ENCODE data around the gene UGGT2. TPM values are rescaled to one million over a fixed set of nuclear protein-coding genes. Genes with fewer than 3 reads are reported as not detected.
"Not testable (repeated sequence)": the region's sequence is repeated elsewhere in the genome, so short reads cannot be mapped to it uniquely, and the experiment has no call there.

The UGGT2 gene
- total RNA-seq, 4 donors from 2014 or later = 57.9 to 159 (median 71.5) TPM

DNA sequence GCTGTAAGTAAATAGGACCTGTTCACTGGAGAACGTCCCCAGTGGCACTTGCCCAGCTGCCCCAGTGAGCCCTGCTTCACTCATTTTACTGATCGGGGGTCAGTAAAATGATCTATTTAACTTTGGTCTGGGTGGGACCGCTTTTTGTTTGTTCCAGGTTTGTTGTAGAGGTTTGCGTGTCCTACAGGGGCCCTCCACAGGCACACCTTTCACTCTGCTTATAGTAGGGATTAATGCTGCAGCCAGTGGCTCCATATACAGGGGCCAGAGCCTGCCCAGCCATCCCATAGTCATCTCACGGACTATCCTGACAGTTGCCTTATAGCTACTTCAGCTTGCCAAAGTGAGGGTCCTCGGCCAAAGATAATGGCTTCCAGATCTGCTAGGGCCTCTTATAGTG lies 272.2 kb downstream of the UGGT2 start:
- H3K27me3 ChIP-seq = no peaks in the 10 kb centered on the region
- H3K27ac ChIP-seq = no peak overlapping the region
- H3K9me3 ChIP-seq = no peaks in the 10 kb centered on the region
- intact Hi-C loops (cut with DNase I) = no loop called here
- DNase-seq = no peak
- TF ChIP-seq POLR2A (IDR thresholded peaks at IDR 0.05) (no peak), CTCF (IDR thresholded peaks at IDR 0.05) (no peak)
- 91 to 97% methylated on average over 6 of the region's 6 CpGs for WGBS, 2 donors
- no peak overlapping the region for H3K4me3 ChIP-seq (replicated peaks in 1 of 3)
- H3K4me1 ChIP-seq = no peaks in the 10 kb centered on the region
- peaks cover 0 to 3% of the 10 kb centered on the region in 2 donors for H3K36me3 ChIP-seq

GRCh38 chr13:95779522-95779921 lies 273.7 kb downstream of the UGGT2 start:
- TF ChIP-seq POLR2A (IDR thresholded peaks at IDR 0.05) (no peak), CTCF (IDR thresholded peaks at IDR 0.05) (no peak)
- WGBS, 2 donors = 84 to 89% methylated on average over 1 of the region's 1 CpG
- no peak overlapping the region for H3K4me3 ChIP-seq (replicated peaks in 1 of 3)
- no peak for DNase-seq
- no peaks in the 10 kb centered on the region for H3K9me3 ChIP-seq
- peaks cover 0 to 3% of the 10 kb centered on the region in 2 donors for H3K36me3 ChIP-seq
- H3K27me3 ChIP-seq = no peaks in the 10 kb centered on the region
- intact Hi-C loops (cut with DNase I) = no loop called here
- H3K27ac ChIP-seq = no peak overlapping the region
- no peaks in the 10 kb centered on the region for H3K4me1 ChIP-seq

DNA sequence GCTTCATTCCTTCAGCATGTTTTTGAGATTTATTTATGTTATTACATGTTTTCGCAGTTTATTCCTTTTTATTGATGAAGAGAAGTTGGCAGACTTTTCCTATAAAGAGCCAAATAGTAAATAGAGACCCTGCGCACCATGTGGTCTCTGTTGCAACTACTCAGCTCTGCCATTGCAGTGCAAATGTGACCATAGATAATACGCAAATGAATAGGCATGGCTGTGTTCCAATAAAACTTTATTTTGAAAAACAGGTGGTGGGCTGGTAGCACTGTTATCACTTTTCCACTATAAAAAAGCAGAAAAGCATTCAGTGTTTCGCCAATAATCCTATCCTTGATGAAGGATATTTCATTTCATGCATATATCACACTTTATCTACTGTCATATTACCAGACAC lies 281.3 kb downstream of the UGGT2 start:
- peaks cover 0 to 3% of the 10 kb centered on the region in 2 donors for H3K36me3 ChIP-seq
- 97% methylated on average over 4 of the region's 4 CpGs for WGBS, 2 donors
- intact Hi-C loops (cut with DNase I) = no loop called here

DNA sequence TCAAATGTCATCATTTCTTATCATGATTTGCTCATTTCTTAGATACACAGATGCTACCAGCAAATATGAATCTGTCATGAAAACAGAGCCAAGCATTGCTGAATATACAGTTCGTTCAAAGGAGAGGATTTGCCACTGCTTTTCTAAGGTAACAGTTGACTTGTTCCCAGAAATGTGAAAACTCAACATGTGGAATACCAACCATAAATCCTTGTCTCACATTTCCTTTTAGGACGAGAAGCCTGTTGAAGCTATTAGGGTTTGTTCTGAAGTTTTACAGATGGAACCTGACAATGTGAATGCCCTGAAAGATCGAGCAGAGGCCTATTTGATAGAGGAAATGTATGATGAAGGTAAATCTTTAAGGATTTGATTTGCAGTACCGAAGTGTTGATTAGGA lies 289.6 kb downstream of the UGGT2 start:
- no peaks in the 10 kb centered on the region for H3K27me3 ChIP-seq
- H3K9me3 ChIP-seq = no peaks in the 10 kb centered on the region
- no peak overlapping the region for H3K27ac ChIP-seq
- H3K36me3 ChIP-seq = peaks cover 4 to 14% of the 10 kb centered on the region in 2 donors
- no peak for DNase-seq
- intact Hi-C loops (cut with DNase I) = no loop called here
- 83 to 85% methylated on average over 4 of the region's 4 CpGs for WGBS, 2 donors
- H3K4me1 ChIP-seq = no peaks in the 10 kb centered on the region
- H3K4me3 ChIP-seq (replicated peaks in 1 of 3) = no peak overlapping the region
- no peak for TF ChIP-seq CTCF (IDR thresholded peaks at IDR 0.05)

More for the DNA sequence above, 281.3 kb downstream of the UGGT2 start:
- H3K4me1 ChIP-seq = no peaks in the 10 kb centered on the region
- H3K27me3 ChIP-seq = no peaks in the 10 kb centered on the region
- no peak overlapping the region for H3K4me3 ChIP-seq (replicated peaks in 1 of 3)
- no peaks in the 10 kb centered on the region for H3K9me3 ChIP-seq
- no peak for DNase-seq
- TF ChIP-seq CTCF (IDR thresholded peaks at IDR 0.05) (no peak), POLR2A (IDR thresholded peaks at IDR 0.05) (no peak)
- H3K27ac ChIP-seq = no peak overlapping the region

- intact Hi-C loops (cut with DNase I); H3K9me3 ChIP-seq; H3K27ac ChIP-seq; H3K4me1 ChIP-seq; DNase-seq; H3K27me3 ChIP-seq; H3K4me3 ChIP-seq (replicated peaks in 1 of 3): not testable (repeated sequence)
- 87 to 91% methylated on average over 3 of the region's 3 CpGs for WGBS, 2 donors
- peaks cover 4 to 11% of the 10 kb centered on the region in 2 donors for H3K36me3 ChIP-seq
Observed at GRCh38 chr13:95762626-95763025, 290.6 kb downstream of the UGGT2 start.

- peaks cover 0 to 3% of the 10 kb centered on the region in 2 donors for H3K36me3 ChIP-seq
- WGBS, 2 donors = 91 to 93% methylated on average over 5 of the region's 5 CpGs
- no peak for DNase-seq
Observed at GRCh38 chr13:95756072-95756471, 297.1 kb downstream of the UGGT2 start.

More at GRCh38 chr13:95756072-95756471, 297.1 kb downstream of the UGGT2 start:
- TF ChIP-seq CTCF (IDR thresholded peaks at IDR 0.05) (no peak), POLR2A (IDR thresholded peaks at IDR 0.05) (no peak)
- Histone ChIP-seq H3K27me3 (no peaks in the 10 kb centered on the region), H3K4me1 (no peaks in the 10 kb centered on the region), H3K9me3 (no peaks in the 10 kb centered on the region), H3K4me3 (replicated peaks in 1 of 3) (no peak overlapping the region), H3K27ac (no peak overlapping the region)
- intact Hi-C loops (cut with DNase I) = no loop called here

Data from thyroid gland (tissue), 4 donors.